ENCODE results near the gene FNBP1L.

GRCh38 chr1:93435443-93435842 lies 12.5 kb upstream of the FNBP1L start:
- TF ChIP-seq, protein P1, sequence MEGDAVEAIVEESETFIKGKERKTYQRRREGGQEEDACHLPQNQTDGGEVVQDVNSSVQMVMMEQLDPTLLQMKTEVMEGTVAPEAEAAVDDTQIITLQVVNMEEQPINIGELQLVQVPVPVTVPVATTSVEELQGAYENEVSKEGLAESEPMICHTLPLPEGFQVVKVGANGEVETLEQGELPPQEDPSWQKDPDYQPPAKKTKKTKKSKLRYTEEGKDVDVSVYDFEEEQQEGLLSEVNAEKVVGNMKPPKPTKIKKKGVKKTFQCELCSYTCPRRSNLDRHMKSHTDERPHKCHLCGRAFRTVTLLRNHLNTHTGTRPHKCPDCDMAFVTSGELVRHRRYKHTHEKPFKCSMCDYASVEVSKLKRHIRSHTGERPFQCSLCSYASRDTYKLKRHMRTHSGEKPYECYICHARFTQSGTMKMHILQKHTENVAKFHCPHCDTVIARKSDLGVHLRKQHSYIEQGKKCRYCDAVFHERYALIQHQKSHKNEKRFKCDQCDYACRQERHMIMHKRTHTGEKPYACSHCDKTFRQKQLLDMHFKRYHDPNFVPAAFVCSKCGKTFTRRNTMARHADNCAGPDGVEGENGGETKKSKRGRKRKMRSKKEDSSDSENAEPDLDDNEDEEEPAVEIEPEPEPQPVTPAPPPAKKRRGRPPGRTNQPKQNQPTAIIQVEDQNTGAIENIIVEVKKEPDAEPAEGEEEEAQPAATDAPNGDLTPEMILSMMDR (IDR thresholded peaks at IDR 0.05): no peak
- TF ChIP-seq POLR2A (IDR thresholded peaks at IDR 0.05): no peak

All from testis (tissue), 2 donors.